ENCODE measurements around the gene INO80. TPM values are rescaled to one million over a fixed set of nuclear protein-coding genes. Genes with fewer than 3 reads are reported as not detected.

The INO80 gene
- polyA plus RNA-seq, 1 experiment = 5.2 TPM

DNA sequence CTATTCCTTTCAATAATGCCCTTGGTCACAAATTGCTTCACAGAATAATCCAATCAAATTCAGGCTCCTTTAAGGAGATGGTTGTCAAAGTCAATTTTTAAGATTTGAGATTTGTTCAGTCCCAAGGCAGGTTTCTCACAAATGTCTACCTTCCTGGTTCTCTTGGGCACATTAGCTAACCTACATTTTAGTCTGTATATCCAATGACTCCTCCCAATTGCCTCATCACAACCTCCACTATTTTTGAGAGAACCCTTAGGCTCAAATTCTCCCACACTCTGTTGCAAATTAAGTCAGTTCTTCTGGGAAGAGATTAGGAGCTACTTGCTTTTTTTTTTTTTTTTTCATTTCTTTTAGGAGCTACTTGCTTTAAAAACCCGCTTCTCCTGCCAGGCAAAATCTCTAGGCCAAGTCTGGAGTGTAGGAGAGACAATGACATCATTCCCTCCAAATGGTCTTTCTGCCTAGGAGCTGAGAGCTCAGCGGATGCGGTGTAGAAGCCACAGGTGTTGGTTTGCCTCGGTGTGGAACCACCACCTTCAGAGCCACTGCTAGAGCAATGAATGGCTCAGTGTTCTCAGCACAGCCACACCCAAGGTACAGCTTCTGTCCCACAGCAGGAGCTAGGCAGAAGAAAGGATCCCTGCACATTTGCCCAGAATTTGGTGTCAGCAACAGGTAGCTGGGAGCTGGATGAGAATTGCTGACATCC is 10.0 kb upstream of the INO80 start:
- DNase-seq (ENCODE audit: low read depth) = no peak
- Histone ChIP-seq H3K36me3 (ENCODE audit: control insufficient read depth, insufficient read depth, low read length) (no peaks in the 10 kb centered on the region), H3K4me3 (ENCODE audit: low read depth, low read length) (no peak overlapping the region), H3K27me3 (ENCODE audit: control insufficient read depth, insufficient read depth, low read length) (peaks cover 2% of the 10 kb centered on the region; the same call in 1 of the 2 replicates)
- ChIA-PET POLR2A (interaction anchor here (0.6 kb wide), 1 partner anchor 82 kb away, joined by 4 read pairs; no protein-coding TSS in a partner anchor), CTCF (no interaction called here)
- TF ChIP-seq, protein P1, sequence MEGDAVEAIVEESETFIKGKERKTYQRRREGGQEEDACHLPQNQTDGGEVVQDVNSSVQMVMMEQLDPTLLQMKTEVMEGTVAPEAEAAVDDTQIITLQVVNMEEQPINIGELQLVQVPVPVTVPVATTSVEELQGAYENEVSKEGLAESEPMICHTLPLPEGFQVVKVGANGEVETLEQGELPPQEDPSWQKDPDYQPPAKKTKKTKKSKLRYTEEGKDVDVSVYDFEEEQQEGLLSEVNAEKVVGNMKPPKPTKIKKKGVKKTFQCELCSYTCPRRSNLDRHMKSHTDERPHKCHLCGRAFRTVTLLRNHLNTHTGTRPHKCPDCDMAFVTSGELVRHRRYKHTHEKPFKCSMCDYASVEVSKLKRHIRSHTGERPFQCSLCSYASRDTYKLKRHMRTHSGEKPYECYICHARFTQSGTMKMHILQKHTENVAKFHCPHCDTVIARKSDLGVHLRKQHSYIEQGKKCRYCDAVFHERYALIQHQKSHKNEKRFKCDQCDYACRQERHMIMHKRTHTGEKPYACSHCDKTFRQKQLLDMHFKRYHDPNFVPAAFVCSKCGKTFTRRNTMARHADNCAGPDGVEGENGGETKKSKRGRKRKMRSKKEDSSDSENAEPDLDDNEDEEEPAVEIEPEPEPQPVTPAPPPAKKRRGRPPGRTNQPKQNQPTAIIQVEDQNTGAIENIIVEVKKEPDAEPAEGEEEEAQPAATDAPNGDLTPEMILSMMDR (IDR thresholded peaks at IDR 0.05; ENCODE audit: insufficient read depth, low read depth, low read length) = no peak

DNA sequence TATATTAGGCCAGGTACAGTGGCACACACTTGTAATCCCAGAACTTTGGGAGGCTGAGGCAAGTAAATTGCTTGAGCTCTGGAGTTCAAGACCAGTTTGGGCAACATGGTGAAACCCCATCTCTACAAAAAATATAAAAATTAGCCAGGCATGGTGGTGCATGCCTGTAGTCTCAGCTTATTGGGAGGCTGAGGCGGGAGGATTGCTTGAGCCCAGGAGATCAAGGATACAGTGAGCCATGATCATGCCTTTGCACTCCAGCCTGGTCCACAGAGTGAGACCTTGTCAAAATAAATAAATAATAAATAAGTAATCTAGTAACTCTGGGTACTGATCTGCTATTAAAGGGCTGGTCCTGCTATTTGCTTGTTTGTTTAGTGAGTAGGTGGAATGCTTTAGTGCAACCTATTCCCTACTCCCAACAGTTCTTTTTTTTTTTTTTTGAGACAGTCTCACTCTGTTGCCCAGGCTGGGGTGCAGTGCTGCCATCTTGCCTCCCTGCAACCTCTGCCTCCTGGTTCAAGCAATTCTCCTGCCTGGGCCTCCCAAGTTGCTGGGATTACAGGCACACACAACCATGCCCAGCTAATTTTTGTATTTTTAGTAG is 9.1 kb upstream of the INO80 start:
- Histone ChIP-seq H3K4me3 (ENCODE audit: low read depth, low read length) (no peak overlapping the region), H3K36me3 (ENCODE audit: control insufficient read depth, insufficient read depth, low read length) (no peaks in the 10 kb centered on the region), H3K27me3 (ENCODE audit: control insufficient read depth, insufficient read depth, low read length) (peaks cover 2% of the 10 kb centered on the region; the same call in 1 of the 2 replicates)
- TF ChIP-seq, protein P1 (IDR thresholded peaks at IDR 0.05; ENCODE audit: insufficient read depth, low read depth, low read length) = no peak
- ChIA-PET CTCF (no interaction called here), POLR2A (no interaction called here)
- DNase-seq (ENCODE audit: low read depth) = no peak

DNA sequence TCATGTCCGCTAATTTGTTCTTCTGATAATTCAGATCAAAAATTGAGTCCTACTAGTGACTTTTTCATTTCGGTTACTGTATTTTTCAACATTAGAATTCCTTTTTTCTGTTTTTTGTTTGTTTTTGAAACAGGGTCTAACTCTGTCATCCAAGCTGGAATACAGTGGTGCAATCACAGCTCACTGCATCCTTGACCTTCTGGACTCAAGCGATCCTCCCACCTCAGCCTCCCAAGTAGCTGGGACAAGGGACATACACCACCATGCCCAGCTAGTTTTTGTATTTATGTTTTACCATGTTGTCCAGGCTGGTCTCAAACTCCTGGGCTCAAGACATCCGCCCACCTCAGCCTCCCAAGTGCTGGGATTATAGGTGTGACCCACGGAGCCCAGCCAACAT is 8.0 kb upstream of the INO80 start:
- Histone ChIP-seq H3K36me3 (ENCODE audit: control insufficient read depth, insufficient read depth, low read length) (no peaks in the 10 kb centered on the region), H3K4me3 (ENCODE audit: low read depth, low read length) (no peak overlapping the region), H3K27me3 (ENCODE audit: control insufficient read depth, insufficient read depth, low read length) (peaks cover 2% of the 10 kb centered on the region; the same call in 1 of the 2 replicates)
- DNase-seq (ENCODE audit: low read depth) = no peak
- ChIA-PET CTCF (no interaction called here), POLR2A (no interaction called here)
- TF ChIP-seq, protein P1 (IDR thresholded peaks at IDR 0.05; ENCODE audit: insufficient read depth, low read depth, low read length) = no peak

DNA sequence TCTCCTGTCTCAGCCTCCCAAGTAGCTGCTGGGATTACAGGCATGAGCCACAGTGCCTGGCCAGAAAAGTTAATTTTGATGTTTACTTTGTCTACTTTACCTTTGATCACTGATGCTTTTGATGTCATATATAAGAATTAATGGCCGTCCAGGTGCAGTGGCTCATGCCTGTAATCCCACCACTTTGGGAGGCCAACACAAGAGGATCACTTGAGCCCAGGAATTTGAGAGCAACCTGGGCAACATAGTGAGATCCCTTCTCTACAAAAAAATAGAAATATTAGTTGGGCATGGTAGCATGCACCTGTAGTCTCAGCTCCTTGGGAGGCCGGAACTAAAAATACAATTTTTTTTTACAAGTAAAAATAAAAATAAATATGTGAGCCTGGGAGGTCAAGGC is 6.8 kb upstream of the INO80 start:
- no peak for DNase-seq (ENCODE audit: low read depth)
- Histone ChIP-seq H3K36me3 (ENCODE audit: control insufficient read depth, insufficient read depth, low read length) (no peaks in the 10 kb centered on the region), H3K27me3 (ENCODE audit: control insufficient read depth, insufficient read depth, low read length) (peaks cover 2% of the 10 kb centered on the region; the same call in 1 of the 2 replicates), H3K4me3 (ENCODE audit: low read depth, low read length) (no peak overlapping the region)
- CTCF ChIA-PET = interaction anchor here (0.6 kb wide), 1 partner anchor 62 kb away, joined by 3 read pairs; no protein-coding TSS in a partner anchor
- POLR2A ChIA-PET = no interaction called here
- TF ChIP-seq, protein P1 (IDR thresholded peaks at IDR 0.05; ENCODE audit: insufficient read depth, low read depth, low read length) = no peak

DNA sequence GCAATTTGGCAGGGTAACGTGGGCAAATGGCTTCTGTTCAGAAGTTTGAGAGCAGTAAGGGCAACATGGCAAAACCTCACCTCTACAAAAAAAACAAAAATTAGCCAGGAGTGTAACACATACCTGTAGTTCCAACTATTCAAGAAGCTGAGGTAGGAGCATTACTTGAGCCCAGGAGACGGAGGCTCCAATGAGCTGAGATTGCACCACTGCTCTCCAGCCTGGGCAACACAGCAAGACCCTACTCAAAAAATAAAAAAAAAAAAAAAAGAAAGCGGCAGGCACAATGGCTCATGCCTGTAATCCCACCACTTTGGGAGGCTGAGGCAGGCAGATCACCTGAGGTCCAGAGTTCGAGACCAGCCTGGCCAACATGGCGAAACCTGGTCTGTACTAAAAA is 5.9 kb upstream of the INO80 start:
- TF ChIP-seq, protein P1 (IDR thresholded peaks at IDR 0.05; ENCODE audit: insufficient read depth, low read depth, low read length) = no peak
- no peak for DNase-seq (ENCODE audit: low read depth)
- POLR2A ChIA-PET = no interaction called here
- H3K36me3 ChIP-seq (ENCODE audit: control insufficient read depth, insufficient read depth, low read length) = no peaks in the 10 kb centered on the region
- H3K27me3 ChIP-seq (ENCODE audit: control insufficient read depth, insufficient read depth, low read length) = peaks cover 2% of the 10 kb centered on the region; the same call in 1 of the 2 replicates
- no peak overlapping the region for H3K4me3 ChIP-seq (ENCODE audit: low read depth, low read length)
- CTCF ChIA-PET = no interaction called here

All from BJ (cell line).